VCaP (cell line): ENCODE data around the gene SARDH.

Experiments
- H3K27ac ChIP-seq: fragments of 450-650 bp; 2 replicates; pipeline ENCODE4 v1.5.1; 2017
- TF ChIP-seq, protein P1 (sequence below): fragments of 450-650 bp; conservative IDR thresholded peaks from 2 replicates; pipeline ENCODE4 v1.5.1; 2017; ENCODE audit warnings: mild to moderate bottlenecking, moderate library complexity

Gene SARDH

DNA sequence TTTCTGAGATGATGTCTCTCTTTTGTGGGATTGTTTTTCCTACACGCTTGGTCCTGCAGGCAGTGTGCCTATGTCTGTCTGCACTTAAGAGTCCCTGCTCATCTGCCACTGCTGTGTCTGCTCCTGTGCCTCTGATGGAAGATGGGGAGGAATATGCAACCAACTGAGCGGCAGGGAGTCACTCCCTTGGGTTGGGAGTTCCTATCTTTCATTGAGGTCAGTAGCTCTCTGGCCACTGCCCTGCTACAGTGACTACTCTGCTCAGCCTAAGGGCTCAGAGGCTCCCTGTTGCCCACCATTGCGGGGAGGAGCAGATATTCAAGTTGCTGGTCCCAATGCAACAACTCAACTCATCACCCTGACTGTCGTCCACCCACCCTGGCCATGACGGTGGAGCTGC lies 115.6 kb downstream of the SARDH start:
- H3K27ac ChIP-seq = peak overlapping the region; percentile 15; the same call in 1 of the 2 replicates
- TF ChIP-seq, protein P1, sequence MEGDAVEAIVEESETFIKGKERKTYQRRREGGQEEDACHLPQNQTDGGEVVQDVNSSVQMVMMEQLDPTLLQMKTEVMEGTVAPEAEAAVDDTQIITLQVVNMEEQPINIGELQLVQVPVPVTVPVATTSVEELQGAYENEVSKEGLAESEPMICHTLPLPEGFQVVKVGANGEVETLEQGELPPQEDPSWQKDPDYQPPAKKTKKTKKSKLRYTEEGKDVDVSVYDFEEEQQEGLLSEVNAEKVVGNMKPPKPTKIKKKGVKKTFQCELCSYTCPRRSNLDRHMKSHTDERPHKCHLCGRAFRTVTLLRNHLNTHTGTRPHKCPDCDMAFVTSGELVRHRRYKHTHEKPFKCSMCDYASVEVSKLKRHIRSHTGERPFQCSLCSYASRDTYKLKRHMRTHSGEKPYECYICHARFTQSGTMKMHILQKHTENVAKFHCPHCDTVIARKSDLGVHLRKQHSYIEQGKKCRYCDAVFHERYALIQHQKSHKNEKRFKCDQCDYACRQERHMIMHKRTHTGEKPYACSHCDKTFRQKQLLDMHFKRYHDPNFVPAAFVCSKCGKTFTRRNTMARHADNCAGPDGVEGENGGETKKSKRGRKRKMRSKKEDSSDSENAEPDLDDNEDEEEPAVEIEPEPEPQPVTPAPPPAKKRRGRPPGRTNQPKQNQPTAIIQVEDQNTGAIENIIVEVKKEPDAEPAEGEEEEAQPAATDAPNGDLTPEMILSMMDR = no peak

DNA sequence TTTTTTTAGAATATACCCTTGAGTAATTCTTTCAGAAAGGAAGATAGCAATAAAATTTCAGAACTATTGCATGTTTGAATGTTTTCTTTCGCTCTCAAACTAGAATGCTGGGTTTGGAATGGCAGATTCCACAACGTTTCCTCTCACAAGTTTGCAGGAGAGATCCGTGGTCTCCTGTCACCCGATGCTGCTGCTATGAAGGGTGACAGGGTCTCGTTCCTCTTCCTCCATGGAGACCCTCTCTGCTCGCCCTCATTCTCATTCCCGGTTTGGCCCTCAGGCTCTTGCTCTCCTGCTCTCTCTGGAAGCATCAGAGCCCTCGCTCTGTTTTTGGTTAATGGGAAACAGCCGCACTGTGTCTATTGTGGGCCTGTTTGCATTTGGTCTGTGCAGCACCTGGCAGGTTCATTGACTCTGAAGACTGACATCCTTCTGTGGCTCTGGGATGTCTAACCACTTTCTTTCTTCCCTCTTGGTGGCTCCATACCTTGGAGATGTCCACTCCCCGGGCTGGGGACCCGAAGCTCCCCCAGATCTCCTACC lies 116.4 kb downstream of the SARDH start:
- TF ChIP-seq, protein P1 = no peak
- peak overlapping the region; percentile 15; the same call in 1 of the 2 replicates for H3K27ac ChIP-seq

DNA sequence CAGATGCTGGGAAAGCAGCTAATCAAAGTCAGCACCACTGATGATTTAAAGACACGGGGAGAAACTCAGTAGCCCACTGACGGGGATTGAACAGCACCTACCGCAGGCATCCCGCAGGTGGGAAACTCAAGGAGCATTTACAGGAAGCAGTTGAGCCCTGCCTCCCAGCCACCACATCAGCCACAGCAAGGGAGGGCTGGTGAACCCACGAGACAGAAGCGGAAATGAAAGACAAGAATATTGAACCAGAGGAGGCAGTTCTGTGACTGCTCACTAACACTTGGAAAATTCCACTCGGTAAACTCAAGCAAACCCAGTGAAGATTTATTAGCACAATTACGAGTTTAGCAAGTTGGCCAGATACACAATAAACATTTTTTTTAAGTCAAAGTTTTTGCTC lies 118.4 kb downstream of the SARDH start:
- TF ChIP-seq, protein P1 = no peak
- peak overlapping the region; percentile 69 for H3K27ac ChIP-seq

DNA sequence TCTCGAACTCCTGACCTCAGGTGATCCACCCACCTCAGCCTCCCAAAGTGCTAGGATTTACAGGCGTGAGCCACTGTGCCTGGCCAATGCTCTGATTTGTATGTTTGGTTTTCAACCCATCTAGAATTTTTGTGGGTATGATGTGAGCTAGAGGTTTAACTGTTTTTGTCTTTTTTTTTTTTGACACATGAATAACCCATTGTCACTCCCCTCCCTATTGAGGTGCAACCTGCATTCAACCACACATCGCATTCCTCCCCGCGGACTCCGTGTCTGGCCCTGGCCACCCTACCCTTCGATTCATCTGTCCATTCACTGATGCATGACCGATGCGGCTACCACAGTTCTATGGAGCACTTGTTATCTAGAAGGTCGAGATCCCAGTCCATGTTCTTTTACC lies 119.4 kb downstream of the SARDH start:
- TF ChIP-seq, protein P1 = no peak
- peak overlapping the region; percentile 69; the same call in 1 of the 2 replicates for H3K27ac ChIP-seq

DNA sequence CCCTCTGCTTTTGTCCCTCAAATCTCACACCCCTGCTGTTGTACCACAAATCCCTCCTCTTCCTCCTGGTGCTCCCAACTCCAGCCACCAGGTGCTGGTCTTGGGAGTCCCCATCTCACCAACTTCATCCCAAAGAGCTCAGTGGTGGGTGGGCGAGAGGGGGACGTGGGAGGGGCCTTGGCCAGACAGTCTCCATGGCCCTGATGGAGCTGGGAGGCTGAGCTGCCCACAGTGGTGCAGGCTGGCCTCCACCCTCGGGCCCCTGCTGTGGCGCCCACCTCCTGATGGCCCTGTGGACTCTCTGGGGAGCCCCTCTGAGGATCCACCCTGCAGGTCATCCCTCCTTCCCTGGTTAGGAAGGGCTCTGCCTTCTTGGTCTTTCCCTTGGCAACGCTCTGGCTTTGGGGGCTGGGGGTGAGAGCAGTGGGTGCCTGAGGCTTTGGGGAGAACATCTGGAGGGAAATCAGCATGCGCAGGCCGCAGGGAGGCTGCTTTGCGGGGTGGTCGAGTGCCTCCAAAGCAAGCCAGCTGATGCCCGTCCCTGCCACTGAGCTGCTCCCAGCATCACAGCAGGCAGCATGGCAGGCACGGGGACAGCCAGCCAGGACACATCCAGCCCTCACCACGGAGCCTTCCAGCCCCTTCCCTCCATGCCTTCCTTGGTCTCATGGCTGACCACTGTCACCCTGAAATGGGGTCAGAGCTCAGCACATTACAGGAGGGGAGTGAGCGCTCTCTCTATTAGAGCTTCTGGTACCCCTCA lies 121.3 kb downstream of the SARDH start:
- TF ChIP-seq, protein P1 = no peak
- H3K27ac ChIP-seq = no peak overlapping the region

DNA sequence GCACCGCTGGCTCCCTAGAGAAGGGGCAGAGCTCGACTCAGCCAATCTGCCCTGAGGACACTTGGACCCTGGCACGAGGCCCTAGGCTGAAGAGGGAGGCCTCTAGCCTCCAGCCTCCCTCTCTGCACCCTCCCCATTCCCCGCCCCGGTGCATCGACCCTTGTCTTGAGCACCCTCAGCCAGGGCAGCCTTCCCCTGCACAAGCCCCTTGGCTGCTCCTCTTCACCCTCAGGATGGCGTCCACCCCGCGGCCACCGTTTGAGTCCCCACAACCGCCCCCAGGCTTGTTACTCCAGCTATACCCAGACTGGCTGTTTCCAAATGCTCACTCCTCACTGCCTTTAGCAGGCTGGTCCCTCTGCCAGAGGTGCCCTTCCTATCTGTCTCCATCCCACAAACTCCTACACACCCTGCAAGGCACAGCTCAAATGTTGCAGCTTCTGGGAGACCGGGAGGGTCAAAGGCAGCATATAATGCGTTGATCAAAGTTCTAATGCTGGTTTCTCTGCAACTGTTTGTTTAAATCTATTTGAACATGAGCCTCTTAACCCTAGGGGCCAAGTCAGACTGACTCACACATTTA lies 122.5 kb downstream of the SARDH start:
- no peak overlapping the region for H3K27ac ChIP-seq
- TF ChIP-seq, protein P1 = no peak

DNA sequence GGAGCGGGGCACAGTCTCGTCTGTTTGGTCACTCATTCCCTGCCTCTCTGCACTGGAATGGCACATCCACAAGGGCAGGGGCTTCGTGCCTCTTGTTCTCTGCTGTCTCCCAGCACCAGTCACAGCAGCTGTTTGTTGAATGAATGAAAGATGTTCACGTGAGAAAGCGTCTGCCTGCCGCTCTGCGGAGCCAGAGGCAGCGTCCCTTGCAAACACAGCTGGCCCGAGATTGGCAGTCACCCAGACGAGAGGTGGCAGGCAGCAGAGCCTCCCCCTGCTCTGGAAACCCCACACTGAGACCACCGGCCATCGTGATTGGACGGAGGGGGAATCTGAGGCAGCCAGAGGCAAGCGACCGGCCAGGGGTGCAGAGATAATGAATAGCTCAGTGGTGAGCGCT lies 123.0 kb downstream of the SARDH start:
- TF ChIP-seq, protein P1 = no peak
- no peak overlapping the region for H3K27ac ChIP-seq
